ENCODE data around the gene JAM3.

Gene JAM3

GRCh38 chr11:134030853-134031252, 38.0 kb upstream of the JAM3 start (continued):
- TF ChIP-seq PATZ1 (CRISPR knock-in tag; IDR thresholded peaks at IDR 0.05; ENCODE audit: borderline replicate concordance) (no peak), SNAI2 (CRISPR knock-in tag; IDR thresholded peaks at IDR 0.05) (no peak), BACH2 (CRISPR knock-in tag; IDR thresholded peaks at IDR 0.05; ENCODE audit: borderline replicate concordance) (no peak), RARB (CRISPR knock-in tag; IDR thresholded peaks at IDR 0.05) (no peak), CREB5 (CRISPR knock-in tag; IDR thresholded peaks at IDR 0.05; ENCODE audit: low read depth) (no peak), OSR1 (CRISPR knock-in tag; IDR thresholded peaks at IDR 0.05) (no peak), POU6F1 (CRISPR knock-in tag; IDR thresholded peaks at IDR 0.05; ENCODE audit: borderline replicate concordance, low read depth) (no peak), ZNF8 (CRISPR knock-in tag; IDR thresholded peaks at IDR 0.05) (no peak), ISL1 (CRISPR knock-in tag; IDR thresholded peaks at IDR 0.05) (no peak), GLIS3 (CRISPR knock-in tag; IDR thresholded peaks at IDR 0.05) (no peak), TCF4 (CRISPR knock-in tag; IDR thresholded peaks at IDR 0.05; ENCODE audit: borderline replicate concordance) (no peak)

GRCh38 chr11:134032043-134032442, 36.8 kb upstream of the JAM3 start:
- TF ChIP-seq ZC3H10 (CRISPR knock-in tag; IDR thresholded peaks at IDR 0.05): no peak
- no peak for TF ChIP-seq TSHZ2 (CRISPR knock-in tag; IDR thresholded peaks at IDR 0.05)
- TF ChIP-seq BACH2 (CRISPR knock-in tag; IDR thresholded peaks at IDR 0.05; ENCODE audit: borderline replicate concordance): no peak
- no peak for TF ChIP-seq ARNTL (CRISPR knock-in tag; IDR thresholded peaks at IDR 0.05; ENCODE audit: borderline replicate concordance, low read depth)
- TF ChIP-seq TOX (CRISPR knock-in tag; IDR thresholded peaks at IDR 0.05; ENCODE audit: borderline replicate concordance): no peak
- no peak for TF ChIP-seq SNAI2 (CRISPR knock-in tag; IDR thresholded peaks at IDR 0.05)
- no peak for TF ChIP-seq ISL1 (CRISPR knock-in tag; IDR thresholded peaks at IDR 0.05)
- TF ChIP-seq GLIS3 (CRISPR knock-in tag; IDR thresholded peaks at IDR 0.05): no peak
- TF ChIP-seq ESRRG (CRISPR knock-in tag; IDR thresholded peaks at IDR 0.05): no peak
- TF ChIP-seq PATZ1 (CRISPR knock-in tag; IDR thresholded peaks at IDR 0.05; ENCODE audit: borderline replicate concordance): no peak
- no peak for TF ChIP-seq CREB5 (CRISPR knock-in tag; IDR thresholded peaks at IDR 0.05; ENCODE audit: low read depth)
- no peak for TF ChIP-seq ZFP3 (CRISPR knock-in tag; IDR thresholded peaks at IDR 0.05)
- TF ChIP-seq TCF4 (CRISPR knock-in tag; IDR thresholded peaks at IDR 0.05; ENCODE audit: borderline replicate concordance): no peak
- no peak for TF ChIP-seq ZNF70 (CRISPR knock-in tag; IDR thresholded peaks at IDR 0.05)
- TF ChIP-seq OSR1 (CRISPR knock-in tag; IDR thresholded peaks at IDR 0.05): no peak
- TF ChIP-seq ZFP30 (CRISPR knock-in tag; IDR thresholded peaks at IDR 0.05): no peak
- no peak for TF ChIP-seq RARB (CRISPR knock-in tag; IDR thresholded peaks at IDR 0.05)
- no peak for TF ChIP-seq ZNF565 (CRISPR knock-in tag; conservative IDR thresholded peaks at IDR 0.05; ENCODE audit: low read depth)
- no peak for TF ChIP-seq PPARA (CRISPR knock-in tag; IDR thresholded peaks at IDR 0.05; ENCODE audit: borderline replicate concordance)
- ATAC-seq: no peak
